NT2/D1 (cell line): Measurements from ENCODE around the gene RAB37.

ENCODE experiments used
- SUZ12 ChIP-seq: IDR thresholded peaks from 2 replicates; pipeline ENCODE4 v1.6.1; 2011; ENCODE audit not compliant: insufficient read length, insufficient read depth; ENCODE audit errors: extremely low read depth
- ZNF274 ChIP-seq: IDR thresholded peaks from 2 replicates; pipeline ENCODE4 v1.6.1; 2011; ENCODE audit warnings: mild to moderate bottlenecking, low read depth, low read length

- no peak for TF ChIP-seq SUZ12
- no peak for TF ChIP-seq ZNF274
Observed at GRCh38 chr17:74699236-74699635, 37.8 kb upstream of the RAB37 start.
